ENCODE data around the gene FBXO30.
A peak's percentile ranks its signal among the peaks of the same experiment; 100 is the strongest.

FBXO30 gene

GRCh38 chr6:145765449-145765848 lies 49.1 kb downstream of the FBXO30 start:
- no peak for DNase-seq (ENCODE audit: low read depth)
- no peak overlapping the region for H3K4me3 ChIP-seq (ENCODE audit: control insufficient read depth, low read depth, low read length)
- TF ChIP-seq CTCF (conservative IDR thresholded peaks at IDR 0.05; ENCODE audit: control insufficient read depth, insufficient read depth, low read depth, low read length): no peak

GRCh38 chr6:145763742-145764141 lies 50.9 kb downstream of the FBXO30 start:
- DNase-seq (ENCODE audit: low read depth): no peak
- no peak overlapping the region for H3K4me3 ChIP-seq (ENCODE audit: control insufficient read depth, low read depth, low read length)
- TF ChIP-seq CTCF (conservative IDR thresholded peaks at IDR 0.05; ENCODE audit: control insufficient read depth, insufficient read depth, low read depth, low read length): no peak

GRCh38 chr6:145761584-145761983 lies 53.0 kb downstream of the FBXO30 start:
- H3K4me3 ChIP-seq (ENCODE audit: control insufficient read depth, low read depth, low read length): no peak overlapping the region
- no peak for DNase-seq (ENCODE audit: low read depth)
- TF ChIP-seq CTCF (conservative IDR thresholded peaks at IDR 0.05; ENCODE audit: control insufficient read depth, insufficient read depth, low read depth, low read length): no peak

GRCh38 chr6:145758113-145758512 lies 56.5 kb downstream of the FBXO30 start:
- TF ChIP-seq CTCF (conservative IDR thresholded peaks at IDR 0.05; ENCODE audit: control insufficient read depth, insufficient read depth, low read depth, low read length): no peak
- H3K4me3 ChIP-seq (ENCODE audit: control insufficient read depth, low read depth, low read length): no peak overlapping the region
- no peak for DNase-seq (ENCODE audit: low read depth)

GRCh38 chr6:145756170-145756662 lies 58.4 kb downstream of the FBXO30 start:
- TF ChIP-seq CTCF (conservative IDR thresholded peaks at IDR 0.05; ENCODE audit: control insufficient read depth, insufficient read depth, low read depth, low read length): no peak
- DNase-seq (ENCODE audit: low read depth): peak; percentile 95
- H3K4me3 ChIP-seq (ENCODE audit: control insufficient read depth, low read depth, low read length): no peak overlapping the region

- DNase-seq (ENCODE audit: low read depth): no peak
- TF ChIP-seq CTCF (conservative IDR thresholded peaks at IDR 0.05; ENCODE audit: control insufficient read depth, insufficient read depth, low read depth, low read length): no peak
These were observed 58.9 kb downstream of the FBXO30 start for GRCh38 chr6:145755682-145756081.

GRCh38 chr6:145752638-145753037 lies 62.0 kb downstream of the FBXO30 start:
- no peak for DNase-seq (ENCODE audit: low read depth)
- H3K4me3 ChIP-seq (ENCODE audit: control insufficient read depth, low read depth, low read length): no peak overlapping the region
- no peak for TF ChIP-seq CTCF (conservative IDR thresholded peaks at IDR 0.05; ENCODE audit: control insufficient read depth, insufficient read depth, low read depth, low read length)

More at GRCh38 chr6:145755682-145756081, 58.9 kb downstream of the FBXO30 start:
- H3K4me3 ChIP-seq (ENCODE audit: control insufficient read depth, low read depth, low read length): no peak overlapping the region

Data from fibroblast of mammary gland (primary cell).